Breast epithelium (tissue), 4 donors: ENCODE data around the gene SPX. TPM values are rescaled to one million over a fixed set of nuclear protein-coding genes. Genes with fewer than 3 reads are reported as not detected.

ENCODE experiments used
- DNase-seq, 2 donors: peaks; one replicate each; pipeline ENCODE4 v3.0.0-alpha.2; 2019; ENCODE audit warnings: low spot score in 2 of 2
- H3K27ac ChIP-seq, 2 donors: fragments of 200-600 bp; sonication (generic) in 1 of 2; one replicate each; pipeline ENCODE4 v1.5.1; 2016 to 2019; ENCODE audit warnings: mild to moderate bottlenecking in 1 of 2
- H3K27me3 ChIP-seq, 2 donors: fragments of 200-600 bp; sonication (generic) in 1 of 2; one replicate each; pipeline versions ENCODE4 v1.5.1 to v1.6.0; 2017 to 2019; ENCODE audit warnings: control low read depth in 1 of 2, mild to moderate bottlenecking in 1 of 2
- H3K36me3 ChIP-seq: fragments of 200-600 bp; one replicate; pipeline ENCODE4 v1.5.1; 2019
- H3K4me1 ChIP-seq, 2 donors: fragments of 200-600 bp; sonication (generic); one replicate each; pipeline ENCODE4 v1.5.1; 2016 to 2019; ENCODE audit warnings: control low read depth in 1 of 2
- H3K4me3 ChIP-seq, 3 donors: fragments of 200-600 bp; sonication (generic); 1 replicate in 2 of 3; 2 replicates in 1 of 3; pipeline ENCODE4 v1.5.1; 2016 to 2019; ENCODE audit warnings: mild to moderate bottlenecking in 3 of 3, moderate library complexity in 2 of 3
- H3K9me3 ChIP-seq, 2 donors: fragments of 200-600 bp; sonication (generic) in 1 of 2; one replicate each; pipeline ENCODE4 v1.5.1; 2016 to 2019; ENCODE audit warnings: control low read depth in 1 of 2
- CTCF ChIP-seq, 3 donors: fragments of 450-650 bp; IDR thresholded peaks; one replicate each; pipeline ENCODE4 v1.5.1; 2016 to 2017; ENCODE audit warnings: antibody characterized with exemption in 3 of 3, mild to moderate bottlenecking in 3 of 3, moderate library complexity in 3 of 3
- POLR2A ChIP-seq: fragments of 450-650 bp; IDR thresholded peaks from one replicate; pipeline ENCODE4 v1.6.1; 2016; ENCODE audit warnings: antibody characterized with exemption, mild to moderate bottlenecking, moderate library complexity
- POLR2AphosphoS5 ChIP-seq, 3 donors: sonication (generic); formaldehyde crosslinking; IDR thresholded peaks; one replicate each; pipeline ENCODE4 v1.6.1; 2017; ENCODE audit warnings: antibody characterized with exemption in 3 of 3
- intact Hi-C: fragments of 100-400 bp; cut with DNase I; formaldehyde crosslinking; loops from one replicate; pipeline ENCODE4 v1.15.1; 2023; ENCODE audit warnings: low total_unique reads
- total RNA-seq, 3 donors: library from RNA; depleted of rRNA; stranded (reverse); fragments of >200 nt; gene quantifications; one replicate each; pipeline ENCODE4 v1.1.0, GENCODE V29; 2016

Gene SPX
- total RNA-seq, 3 donors from 2014 or later = 1.0 to 84.3 (median 1.3) TPM

DNA sequence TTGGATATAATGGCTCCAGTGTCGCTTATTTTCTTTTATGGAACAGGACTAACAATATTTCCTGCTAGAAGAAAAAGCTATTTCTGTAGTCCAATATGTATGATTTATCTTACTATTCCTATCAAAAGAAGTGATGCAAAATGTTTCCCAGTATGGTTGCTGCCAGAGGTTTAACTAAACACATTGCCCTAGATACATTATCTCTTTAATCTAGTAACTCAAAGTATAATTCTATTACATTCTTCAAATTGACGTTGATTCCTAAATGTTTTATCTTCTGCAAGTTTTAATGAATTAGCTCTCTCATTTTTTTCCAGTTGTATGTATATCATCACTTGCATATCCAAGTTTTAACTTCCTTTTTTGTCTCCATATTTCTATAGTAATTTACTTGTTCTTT, 50.3 kb downstream of the SPX start:
- intact Hi-C loops = no loop called here
- no peak for TF ChIP-seq POLR2AphosphoS5 (IDR thresholded peaks at IDR 0.05)
- TF ChIP-seq CTCF (IDR thresholded peaks at IDR 0.05) = no peak
- no peaks in the 10 kb centered on the region for H3K36me3 ChIP-seq
- DNase-seq = no peak
- no peak overlapping the region for H3K4me3 ChIP-seq
- H3K9me3 ChIP-seq = no peaks in the 10 kb centered on the region
- H3K27ac ChIP-seq = no peak overlapping the region
- no peaks in the 10 kb centered on the region for H3K27me3 ChIP-seq
- no peaks in the 10 kb centered on the region for H3K4me1 ChIP-seq

DNA sequence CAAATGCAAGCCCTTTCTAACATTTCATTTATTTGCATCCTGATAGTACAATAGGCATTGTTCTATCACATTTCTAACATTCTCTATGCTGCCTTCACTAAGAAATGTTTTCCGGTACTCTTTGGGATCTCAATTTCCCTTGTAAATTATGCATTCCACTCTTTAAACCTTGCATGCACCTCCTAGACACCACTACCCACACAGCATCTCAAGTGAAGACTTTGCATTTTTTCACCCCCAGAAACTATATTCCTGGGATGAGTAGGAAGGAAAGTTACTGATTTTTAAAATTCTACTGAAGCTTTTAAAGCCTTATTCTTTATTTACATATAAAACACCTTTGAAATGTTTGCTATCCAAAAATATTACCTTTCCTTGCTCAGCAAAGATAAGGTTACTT, 51.4 kb downstream of the SPX start:
- intact Hi-C loops = no loop called here
- Histone ChIP-seq H3K27ac (no peak overlapping the region), H3K4me1 (no peaks in the 10 kb centered on the region), H3K4me3 (no peak overlapping the region), H3K36me3 (no peaks in the 10 kb centered on the region), H3K9me3 (no peaks in the 10 kb centered on the region), H3K27me3 (no peaks in the 10 kb centered on the region)
- TF ChIP-seq POLR2A = no peak
- TF ChIP-seq CTCF (IDR thresholded peaks at IDR 0.05) = no peak
- TF ChIP-seq POLR2AphosphoS5 (IDR thresholded peaks at IDR 0.05) = no peak
- no peak for DNase-seq

DNA sequence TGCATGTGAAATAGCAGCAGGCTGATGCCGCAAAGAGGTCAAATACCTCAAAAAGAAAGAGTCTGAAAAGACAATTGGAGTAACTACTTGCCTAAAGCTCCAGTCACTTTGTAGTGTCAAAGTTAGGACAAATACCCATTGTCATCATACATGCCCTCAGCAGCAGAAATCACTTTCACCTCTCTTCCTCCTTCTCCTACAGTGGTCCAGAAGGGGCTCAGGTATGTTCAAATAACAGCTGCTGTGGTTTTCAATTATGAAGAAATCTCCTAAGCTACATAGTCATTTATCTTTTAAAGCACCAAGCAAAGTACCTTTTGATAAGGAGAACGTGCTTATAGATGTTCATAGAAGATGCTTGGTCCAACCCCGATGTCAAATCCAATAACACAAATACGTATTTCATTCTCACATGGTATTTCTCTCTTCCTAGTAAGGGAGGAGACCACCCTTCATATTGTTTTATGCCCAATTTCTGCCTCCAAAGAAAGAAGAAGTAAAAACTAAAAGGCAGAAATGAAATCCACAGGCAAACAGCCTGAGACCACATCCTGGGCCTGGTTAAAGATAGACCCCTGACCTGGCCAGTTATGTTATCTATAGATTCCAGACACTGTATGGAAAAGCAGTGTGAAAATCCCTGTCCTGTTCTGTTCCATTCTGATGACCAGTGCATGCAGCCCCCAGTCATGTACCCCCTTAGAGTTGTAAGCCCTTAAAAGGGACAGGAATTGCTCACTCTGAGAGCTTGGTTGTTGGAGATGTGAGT, 54.8 kb downstream of the SPX start:
- Histone ChIP-seq H3K36me3 (no peaks in the 10 kb centered on the region), H3K9me3 (no peaks in the 10 kb centered on the region), H3K4me1 (no peaks in the 10 kb centered on the region), H3K4me3 (no peak overlapping the region), H3K27ac (no peak overlapping the region), H3K27me3 (no peaks in the 10 kb centered on the region)
- intact Hi-C loops = no loop called here
- TF ChIP-seq POLR2AphosphoS5 (IDR thresholded peaks at IDR 0.05) (no peak), CTCF (IDR thresholded peaks at IDR 0.05) (no peak), POLR2A (no peak)
- no peak for DNase-seq

Other genes starting within 250 kb of the SPX start
- gene SLCO1A2, start 191.4 kb upstream of the SPX start, total RNA-seq = 1 to 10 TPM in 1 of 3 donors, under 1 TPM in 1, not detected in 1; 0.33 to 5.4 TPM
- gene IAPP, start 153.4 kb upstream of the SPX start, total RNA-seq = not detected
- gene PYROXD1, start 88.6 kb upstream of the SPX start, total RNA-seq = 10 to 100 TPM; 23.6 to 37.9 (median 30.4) TPM
- gene RECQL, start 24.7 kb upstream of the SPX start, total RNA-seq = 10 to 100 TPM; 33.8 to 46.2 (median 37.0) TPM
- 10 to 100 TPM; 24.9 to 32.6 (median 30.9) TPM for gene GOLT1B, start 24.5 kb upstream of the SPX start, total RNA-seq
- gene GYS2, start 78.6 kb downstream of the SPX start, total RNA-seq = 10 to 100 TPM in 1 of 3 donors, under 1 TPM in 1, not detected in 1; 0.15 to 11.4 TPM
- 1,000 to 10,000 TPM in 1 of 3 donors, 100 to 1,000 TPM in 2; 235 to 1,093 (median 257) TPM for gene LDHB, start 131.5 kb downstream of the SPX start, total RNA-seq
- 10 to 100 TPM in 2 of 3 donors, 1 to 10 TPM in 1; 8.6 to 34.1 (median 19.2) TPM for gene KCNJ8, start 248.4 kb downstream of the SPX start, total RNA-seq